ENCODE measurements around the gene GPR37. TPM values are rescaled to one million over a fixed set of nuclear protein-coding genes. Genes with fewer than 3 reads are reported as not detected.

Gene GPR37
- total RNA-seq, 4 donors from 2014 or later: 5.0 to 15.2 (median 12.5) TPM

- H3K9me3 ChIP-seq: no peaks in the 10 kb centered on the region
- no peaks in the 10 kb centered on the region for H3K27me3 ChIP-seq
- H3K4me3 ChIP-seq: no peak overlapping the region
- peaks cover 0 to 5% (median 0%) of the 10 kb centered on the region in 4 donors for H3K4me1 ChIP-seq
- no peak for DNase-seq (ENCODE audit: extremely low spot score)
- intact Hi-C loops (cut with DNase I): loop anchor here (5.0 kb wide), 1 partner anchor 629 kb away; no protein-coding TSS in a partner anchor
- no peak overlapping the region for H3K27ac ChIP-seq (replicated peaks in 1 of 4)
- 77% methylated on average over 6 of the region's 6 CpGs for WGBS
- H3K36me3 ChIP-seq: no peaks in the 10 kb centered on the region
- no peak for TF ChIP-seq POLR2A (IDR thresholded peaks at IDR 0.05; ENCODE audit: low read depth)
- TF ChIP-seq EP300 (IDR thresholded peaks at IDR 0.05): no peak
- TF ChIP-seq CTCF (IDR thresholded peaks at IDR 0.05): no peak
- TF ChIP-seq POLR2AphosphoS5 (IDR thresholded peaks at IDR 0.05): no peak
Measured at GRCh38 chr7:124785994-124786393, 20.4 kb upstream of the GPR37 start.

- no peaks in the 10 kb centered on the region for H3K36me3 ChIP-seq
- H3K27me3 ChIP-seq: no peaks in the 10 kb centered on the region
- intact Hi-C loops (cut with DNase I): loop anchor here (5.0 kb wide), 1 partner anchor 628 kb away; no protein-coding TSS in a partner anchor
- H3K9me3 ChIP-seq: no peaks in the 10 kb centered on the region
- no peak for DNase-seq (ENCODE audit: extremely low spot score)
- H3K27ac ChIP-seq (replicated peaks in 1 of 4): no peak overlapping the region
- TF ChIP-seq EP300 (IDR thresholded peaks at IDR 0.05): no peak
- TF ChIP-seq POLR2AphosphoS5 (IDR thresholded peaks at IDR 0.05): no peak
- no peak for TF ChIP-seq POLR2A (IDR thresholded peaks at IDR 0.05; ENCODE audit: low read depth)
- peak; percentile 75 to 86 (median 81) for TF ChIP-seq CTCF (IDR thresholded peaks at IDR 0.05)
- WGBS: 44% methylated on average over 9 of the region's 9 CpGs
- H3K4me3 ChIP-seq: no peak overlapping the region
- H3K4me1 ChIP-seq: peaks cover 0 to 5% (median 0%) of the 10 kb centered on the region in 4 donors
Measured at GRCh38 chr7:124784879-124785818, 19.6 kb upstream of the GPR37 start.

- no peak overlapping the region for H3K27ac ChIP-seq (replicated peaks in 1 of 4)
- 88% methylated on average over 5 of the region's 5 CpGs for WGBS
- H3K9me3 ChIP-seq: no peaks in the 10 kb centered on the region
- intact Hi-C loops (cut with DNase I): loop anchor here (2.0 kb wide), 1 partner anchor 612 kb away; no protein-coding TSS in a partner anchor
- no peak for DNase-seq (ENCODE audit: extremely low spot score)
- TF ChIP-seq POLR2AphosphoS5 (IDR thresholded peaks at IDR 0.05) (no peak), EP300 (IDR thresholded peaks at IDR 0.05) (no peak), CTCF (IDR thresholded peaks at IDR 0.05) (no peak), POLR2A (IDR thresholded peaks at IDR 0.05; ENCODE audit: low read depth) (no peak)
- H3K27me3 ChIP-seq: no peaks in the 10 kb centered on the region
- no peaks in the 10 kb centered on the region for H3K36me3 ChIP-seq
- no peak overlapping the region for H3K4me3 ChIP-seq
- H3K4me1 ChIP-seq: peaks cover 0 to 5% (median 0%) of the 10 kb centered on the region in 4 donors
Measured at GRCh38 chr7:124783271-124783670, 17.7 kb upstream of the GPR37 start.

GRCh38 chr7:124781907-124782734 is 16.5 kb upstream of the GPR37 start:
- no peak overlapping the region for H3K27ac ChIP-seq (replicated peaks in 1 of 4)
- H3K27me3 ChIP-seq: no peaks in the 10 kb centered on the region
- intact Hi-C loops (cut with DNase I): loop anchor here (2.0 kb wide), 1 partner anchor 611 kb away; no protein-coding TSS in a partner anchor
- no peaks in the 10 kb centered on the region for H3K36me3 ChIP-seq
- TF ChIP-seq POLR2AphosphoS5 (IDR thresholded peaks at IDR 0.05) (no peak), EP300 (IDR thresholded peaks at IDR 0.05) (no peak), CTCF (IDR thresholded peaks at IDR 0.05) (no peak), POLR2A (IDR thresholded peaks at IDR 0.05; ENCODE audit: low read depth) (no peak)
- H3K4me3 ChIP-seq: no peak overlapping the region
- no peaks in the 10 kb centered on the region for H3K9me3 ChIP-seq
- no peak for DNase-seq (ENCODE audit: extremely low spot score)
- H3K4me1 ChIP-seq: peaks cover 0 to 5% (median 0%) of the 10 kb centered on the region in 4 donors
- 84% methylated on average over 12 of the region's 12 CpGs for WGBS

All from esophagus muscularis mucosa (tissue), 4 donors.